GM23248 (cell line): ENCODE measurements around the gene LPP.

Experiments used
- EZH2 ChIP-seq: fragments of 200-600 bp; sonication (generic); IDR thresholded peaks from 2 replicates; pipeline ENCODE4 v1.6.1; 2018; ENCODE audit warnings: antibody characterized with exemption, mild to moderate bottlenecking; ENCODE audit not compliant: insufficient read depth, poor library complexity, severe bottlenecking
- EZH2phosphoT487 ChIP-seq: fragments of 200-600 bp; sonication (generic); IDR thresholded peaks from 2 replicates; pipeline ENCODE4 v1.6.1; 2018; ENCODE audit warnings: antibody characterized with exemption, moderate library complexity, mild to moderate bottlenecking, low read depth; ENCODE audit not compliant: insufficient read depth

DNA sequence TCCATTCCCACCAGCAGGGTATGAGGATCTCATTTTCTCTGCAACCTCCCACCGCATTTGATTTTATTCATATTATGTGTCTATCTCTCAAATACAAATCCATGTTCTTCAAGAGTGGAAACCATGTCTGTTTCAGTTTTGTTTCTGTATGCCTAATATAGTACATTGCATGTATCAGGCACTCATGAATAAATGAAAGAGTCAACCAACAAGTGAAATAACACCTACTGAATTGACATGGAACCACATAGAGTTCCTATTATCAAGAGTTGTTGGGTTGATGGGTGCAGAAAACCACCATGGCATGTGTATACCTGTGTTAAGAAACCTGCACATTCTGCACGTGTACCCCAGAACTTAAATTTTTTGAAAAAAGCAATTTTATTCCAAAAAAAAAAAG is 466.8 kb downstream of the LPP start:
- no peak for TF ChIP-seq EZH2
- TF ChIP-seq EZH2phosphoT487: no peak
